Amniotic stem cell (primary cell): Measurements from ENCODE around the gene OR2Y1.
"Not testable (repeated sequence)": the region's sequence is repeated elsewhere in the genome, so short reads cannot be mapped to it uniquely, and the experiment has no call there.

Experiments used
- DNase-seq: peaks from one replicate; lab custom pipeline; 2025; lab: John Stamatoyannopoulos, UW

Gene OR2Y1

DNA sequence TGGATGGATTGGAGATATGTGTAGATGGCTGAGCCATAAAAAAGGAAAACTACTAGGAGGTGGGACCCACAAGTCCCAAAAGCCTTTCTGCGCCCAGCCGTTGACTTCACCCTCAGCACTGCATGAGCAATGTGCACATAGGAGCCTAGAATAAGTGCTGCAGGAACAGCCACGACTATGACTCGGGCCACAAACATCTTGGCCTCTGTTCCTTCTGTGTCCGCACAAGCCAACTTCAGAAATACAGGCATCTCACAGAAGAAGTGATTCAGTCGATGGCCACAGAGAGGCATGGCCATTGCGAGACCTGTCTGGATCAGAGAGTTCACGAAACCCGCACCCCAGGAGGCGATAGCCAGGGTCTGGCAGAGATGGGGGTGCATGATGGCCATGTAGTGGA, 587 bp downstream of the OR2Y1 start:
- DNase-seq, result no peak

DNA sequence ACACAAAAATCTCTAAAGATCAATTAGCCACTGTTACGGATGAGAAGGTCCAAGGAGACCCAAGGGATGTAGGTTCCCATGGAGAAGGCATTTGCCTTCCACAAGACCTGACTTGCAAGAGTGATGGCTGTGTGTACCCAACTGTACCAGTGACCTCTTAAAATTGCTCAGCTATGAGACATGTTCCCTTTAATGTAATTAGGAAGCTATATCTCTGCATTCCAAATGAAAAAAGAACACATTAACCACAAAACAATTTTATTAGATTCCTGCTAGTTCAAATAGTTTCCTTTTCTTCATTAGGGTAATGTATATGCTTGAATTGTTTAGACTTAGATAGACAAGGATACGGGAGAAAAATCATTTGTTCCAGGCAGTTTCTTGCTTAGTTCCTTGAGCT, 3.3 kb downstream of the OR2Y1 start:
- DNase-seq, result no peak

DNA sequence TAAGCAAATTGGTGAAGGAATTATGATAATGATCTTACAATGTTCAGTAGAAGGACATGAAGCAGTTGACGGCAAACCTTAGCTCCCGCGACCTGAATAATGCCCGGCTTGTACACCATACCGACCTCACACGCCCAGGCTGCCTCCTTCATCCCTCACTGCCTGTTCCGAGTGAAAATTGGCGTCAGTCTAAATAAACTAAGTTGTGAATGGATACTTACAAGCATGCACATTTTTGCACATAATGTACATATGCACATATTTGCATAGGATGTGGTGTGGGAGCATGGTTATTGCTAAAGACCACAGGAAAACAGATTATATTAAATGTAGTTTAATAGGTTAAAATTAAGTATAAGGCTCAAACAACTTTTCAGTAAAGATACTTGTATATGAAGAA, 14.9 kb downstream of the OR2Y1 start:
- DNase-seq, result no peak

DNA sequence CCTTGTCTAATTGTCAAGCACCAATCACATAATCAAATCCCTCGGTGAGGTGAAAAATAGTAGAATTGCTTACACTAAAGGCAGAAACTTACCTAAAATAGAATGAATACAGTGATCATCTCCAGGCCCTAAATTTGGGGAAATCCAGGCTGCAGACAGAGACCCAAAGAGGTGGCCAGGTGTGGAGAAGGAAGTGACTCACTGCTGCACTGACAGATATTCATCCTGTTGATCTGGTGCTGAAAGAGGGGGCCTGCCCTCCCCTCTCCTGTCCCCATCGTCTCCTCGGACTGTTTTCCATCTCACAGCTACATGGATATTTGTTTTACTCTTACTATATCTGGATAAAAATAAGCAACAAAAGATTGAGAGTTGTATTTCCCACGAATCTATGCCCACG, 15.9 kb downstream of the OR2Y1 start:
- no peak for DNase-seq

DNA sequence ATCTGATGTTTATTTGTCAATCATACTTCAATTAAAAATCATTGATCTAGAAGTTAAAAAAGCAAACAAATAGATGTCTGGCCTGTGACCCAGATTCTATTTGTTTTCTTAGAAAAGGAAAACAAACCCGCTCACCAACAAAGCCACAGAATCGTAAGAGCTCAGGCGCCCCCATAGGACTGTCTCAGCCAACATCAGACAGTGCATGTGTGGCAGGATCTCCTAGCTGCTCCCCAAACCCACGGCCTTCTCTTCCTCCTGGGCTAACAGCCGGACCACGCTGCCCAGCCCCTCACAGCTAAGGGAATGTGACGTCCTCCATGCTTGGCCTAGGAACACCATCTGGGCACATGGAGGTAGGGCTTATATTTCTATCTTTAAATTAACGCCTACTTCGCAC, 19.4 kb downstream of the OR2Y1 start:
- DNase-seq, result no peak

DNA sequence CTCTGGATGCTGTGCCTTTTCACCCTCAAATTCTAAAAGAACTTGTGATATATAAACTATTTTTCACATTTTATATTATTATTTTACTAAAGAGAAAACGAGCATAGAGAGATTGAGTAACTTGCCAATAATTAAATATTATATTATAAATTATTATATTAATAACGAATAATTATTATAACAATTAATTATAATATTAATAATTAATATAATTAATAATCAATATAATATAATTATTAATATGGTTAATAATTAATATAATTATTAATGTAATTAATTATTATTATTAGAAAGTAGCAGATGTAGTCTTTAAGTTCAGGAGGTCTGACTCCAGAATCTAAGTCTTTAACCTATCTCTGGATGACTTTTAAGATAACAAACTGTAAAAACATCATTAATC, 20.1 kb downstream of the OR2Y1 start:
- no peak for DNase-seq

DNA sequence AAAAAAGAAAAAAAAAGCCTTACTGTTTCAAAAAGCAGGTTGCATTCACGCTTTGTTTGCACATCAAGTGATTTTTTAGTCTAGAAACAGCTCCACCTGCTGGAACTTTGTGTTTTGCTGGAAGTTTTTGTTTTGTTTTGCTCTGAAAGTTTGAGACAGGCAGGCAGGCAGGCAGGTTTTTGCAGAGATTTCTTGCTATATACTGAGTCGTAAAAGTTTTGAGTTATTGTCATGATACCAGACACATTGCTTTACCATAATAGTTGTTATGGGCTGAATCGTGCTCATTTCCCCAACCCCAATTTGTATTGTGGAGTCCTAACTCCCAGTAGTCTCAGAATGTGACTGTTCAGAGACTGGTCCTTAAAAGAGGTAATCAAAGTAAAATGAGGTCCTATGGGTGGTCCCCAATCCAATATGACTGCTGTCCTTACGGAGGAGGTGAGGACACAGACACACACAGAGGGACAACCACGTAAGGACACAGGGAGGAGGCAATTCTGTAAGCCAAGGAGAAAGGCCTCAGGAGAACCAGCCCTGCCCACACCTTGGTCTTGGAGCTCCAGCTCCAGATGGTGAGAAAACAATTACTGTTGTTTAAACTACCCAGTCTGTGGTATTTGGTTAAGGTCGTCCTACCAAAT, 20.9 kb downstream of the OR2Y1 start:
- peak; percentile 5 for DNase-seq

DNA sequence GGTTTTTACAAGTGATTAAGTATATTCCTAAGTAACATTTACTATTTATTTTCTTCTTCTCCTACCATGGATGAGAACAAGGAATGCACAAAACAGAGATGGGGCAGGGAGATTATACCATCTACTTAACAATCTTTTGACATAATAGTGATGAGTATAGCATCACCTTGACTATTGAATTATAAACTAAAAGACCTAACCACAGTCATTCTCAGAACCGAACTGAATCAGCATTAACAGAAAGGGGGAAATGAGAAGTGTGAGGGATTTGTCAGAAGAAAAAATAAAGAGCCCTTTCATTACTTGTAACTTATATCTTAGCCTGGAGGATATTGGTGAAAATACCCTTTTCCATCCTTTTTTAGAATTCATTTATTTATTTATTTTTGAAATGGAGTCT, 21.9 kb downstream of the OR2Y1 start:
- no peak for DNase-seq

DNA sequence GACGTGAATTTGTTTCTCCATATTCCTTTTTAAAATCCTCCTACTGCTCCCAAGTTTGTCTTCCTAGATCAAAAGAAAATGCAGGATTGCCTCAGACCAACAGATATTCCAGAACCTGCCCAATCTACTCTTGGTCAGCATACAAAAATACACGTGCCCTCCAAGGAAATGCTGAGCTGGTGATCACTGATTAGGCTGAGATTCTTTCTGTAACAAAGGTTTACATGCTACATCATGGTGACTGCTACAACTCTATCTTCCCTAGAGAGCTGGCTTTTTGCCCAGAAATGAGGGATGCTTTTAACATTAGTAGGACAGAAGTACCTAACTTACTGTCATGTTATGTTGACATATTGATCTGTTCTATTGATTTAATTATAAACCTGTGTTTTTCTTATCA, 35.5 kb downstream of the OR2Y1 start:
- no peak for DNase-seq

DNA sequence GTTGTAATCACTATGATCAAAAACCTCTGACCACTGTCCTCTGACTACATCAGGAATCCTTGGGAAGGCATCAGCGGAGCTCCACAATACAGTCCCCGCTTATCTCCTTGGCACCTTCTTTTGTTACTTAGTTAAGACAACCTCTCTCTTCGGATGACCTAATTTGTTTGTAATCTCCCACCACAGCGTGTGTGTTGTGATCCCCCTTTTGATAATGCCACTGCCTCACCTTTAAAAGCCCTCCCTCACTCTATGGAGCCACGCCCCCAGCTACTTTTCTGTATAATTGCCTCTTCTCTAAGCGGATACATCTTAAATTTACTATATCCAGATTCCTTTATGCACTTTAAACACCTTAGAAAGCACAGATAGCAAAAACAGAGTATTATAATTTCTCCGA, 35.9 kb downstream of the OR2Y1 start:
- DNase-seq, result no peak

DNA sequence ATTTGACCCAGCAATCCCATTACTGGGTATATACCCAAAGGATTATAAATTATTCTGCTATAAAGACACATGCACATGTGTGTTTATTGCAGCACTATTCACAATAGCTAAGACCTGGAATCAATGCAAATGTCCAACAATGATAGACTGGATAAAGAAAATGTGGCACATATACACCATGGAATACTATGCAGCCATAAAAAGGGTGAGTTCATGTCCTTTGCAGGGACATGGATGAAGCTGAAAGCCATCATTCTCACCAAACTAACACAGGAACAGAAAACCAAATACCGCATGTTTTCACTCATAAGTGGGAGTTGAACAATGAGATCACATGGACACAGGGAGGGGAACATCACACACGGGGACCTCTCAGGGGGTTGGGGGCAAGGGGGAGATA, 36.5 kb downstream of the OR2Y1 start:
- not testable (repeated sequence) for DNase-seq

DNA sequence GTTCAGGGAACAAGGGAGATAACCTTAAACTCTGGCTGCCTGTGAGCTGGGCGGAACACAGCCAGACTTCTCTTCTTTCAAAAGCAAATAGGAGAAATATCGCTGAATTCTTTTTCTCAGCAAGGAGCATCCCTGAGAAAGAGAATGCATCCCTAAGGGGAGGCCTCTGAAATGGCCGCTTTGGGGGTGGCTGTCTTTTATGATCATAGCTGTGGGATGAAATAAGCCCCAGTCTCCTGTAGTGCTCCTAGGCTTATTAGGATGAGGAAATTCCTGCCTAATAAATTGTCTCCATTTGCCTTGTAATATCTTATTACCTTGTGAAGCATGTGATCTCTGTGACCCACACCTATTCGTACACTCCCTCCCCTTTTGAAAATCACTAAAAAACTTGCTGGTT, 39.4 kb downstream of the OR2Y1 start:
- not testable (repeated sequence) for DNase-seq

DNA sequence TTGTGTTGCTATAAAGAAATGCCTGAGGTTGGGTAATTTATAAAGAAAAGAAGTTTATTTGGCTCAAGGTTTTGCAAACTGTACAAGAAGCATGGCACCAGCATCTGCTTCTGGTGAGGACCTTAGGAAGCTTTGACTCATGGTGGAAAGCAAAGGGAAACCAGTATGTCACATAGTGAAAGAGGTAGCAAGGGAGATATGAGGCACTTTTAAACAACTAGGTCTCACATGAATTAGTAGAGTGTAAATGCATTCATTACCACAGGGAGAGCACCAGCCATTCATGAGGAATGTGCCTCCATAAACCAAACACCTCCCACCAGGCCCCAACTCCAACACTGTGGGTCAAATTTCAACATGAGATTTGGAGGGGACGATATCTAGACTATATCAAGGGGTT, 40.8 kb downstream of the OR2Y1 start:
- DNase-seq, result no peak

DNA sequence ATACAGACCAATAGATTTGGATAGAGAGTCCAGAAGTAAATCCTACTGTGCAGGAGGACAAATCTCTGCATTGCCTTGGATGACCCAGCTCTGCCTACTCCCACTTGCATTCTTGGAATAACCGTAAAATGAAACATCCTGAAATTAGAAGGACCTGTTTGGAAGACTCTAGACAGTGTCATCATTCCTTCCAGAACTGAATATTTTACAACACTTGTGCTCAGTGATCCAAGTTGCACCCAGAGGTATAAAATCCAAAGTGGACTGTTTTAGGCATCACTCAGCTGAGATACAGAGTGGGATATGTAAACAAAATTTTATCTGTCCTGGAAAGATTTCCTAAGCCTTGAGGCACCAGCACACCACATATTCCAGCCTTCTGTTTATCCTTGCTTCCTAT, 43.7 kb downstream of the OR2Y1 start:
- no peak for DNase-seq

DNA sequence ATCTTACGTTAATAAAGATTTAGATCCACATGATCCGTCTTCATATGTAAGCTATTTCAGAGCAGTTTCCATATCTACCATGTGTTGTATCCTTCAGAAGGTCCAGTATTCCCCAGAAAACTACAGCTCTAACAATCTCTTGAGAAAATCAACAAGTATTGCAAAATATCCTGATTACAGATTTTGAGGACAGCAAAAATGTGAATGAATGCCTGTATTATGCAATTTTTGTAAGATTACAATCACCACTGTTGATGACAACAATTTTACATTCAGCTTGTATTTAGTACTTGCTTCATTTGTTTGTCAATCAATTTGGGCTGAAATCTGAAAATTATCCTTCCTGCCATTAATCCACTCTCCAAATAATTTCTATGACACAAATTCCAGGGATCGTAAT, 47.4 kb downstream of the OR2Y1 start:
- DNase-seq, result no peak

DNA sequence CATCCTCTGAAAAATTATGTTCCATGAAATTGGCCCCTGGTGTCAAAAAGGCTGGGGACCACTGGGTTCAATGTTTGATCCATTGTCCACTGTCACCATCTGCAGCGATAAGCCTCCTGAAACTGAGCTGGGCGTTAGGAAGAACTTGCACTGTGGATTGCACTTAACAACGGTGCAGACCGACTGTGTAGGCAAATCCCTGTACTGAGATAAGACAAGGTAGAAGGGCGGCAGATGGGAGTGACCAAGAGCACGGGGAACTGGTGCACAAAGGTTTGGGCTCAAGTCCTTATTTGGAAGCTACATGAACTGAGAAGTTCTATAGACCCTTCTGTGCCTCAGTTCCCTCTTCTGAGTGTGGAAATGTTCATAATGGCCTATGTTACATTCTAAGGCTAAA, 48.8 kb downstream of the OR2Y1 start:
- DNase-seq, result no peak

DNA sequence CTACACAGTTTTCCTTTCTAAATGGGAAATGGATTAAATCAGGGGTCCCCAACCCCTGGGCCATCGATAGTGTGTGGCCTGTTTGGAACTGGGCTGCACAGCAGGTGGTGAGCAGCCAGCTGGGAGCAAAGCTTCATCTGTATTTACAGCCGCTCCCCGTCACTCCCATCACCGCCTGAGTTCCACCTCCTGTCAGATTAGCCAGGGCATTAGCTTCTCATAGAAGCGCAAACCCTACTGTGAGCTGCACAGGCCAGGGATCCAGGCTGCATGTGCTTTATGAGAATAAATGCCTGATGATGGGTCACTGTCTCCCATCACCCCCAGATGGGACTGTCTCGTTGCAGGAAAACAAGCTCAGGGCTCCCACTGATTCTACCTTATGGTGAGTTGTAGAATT, 49.3 kb downstream of the OR2Y1 start:
- no peak for DNase-seq

DNA sequence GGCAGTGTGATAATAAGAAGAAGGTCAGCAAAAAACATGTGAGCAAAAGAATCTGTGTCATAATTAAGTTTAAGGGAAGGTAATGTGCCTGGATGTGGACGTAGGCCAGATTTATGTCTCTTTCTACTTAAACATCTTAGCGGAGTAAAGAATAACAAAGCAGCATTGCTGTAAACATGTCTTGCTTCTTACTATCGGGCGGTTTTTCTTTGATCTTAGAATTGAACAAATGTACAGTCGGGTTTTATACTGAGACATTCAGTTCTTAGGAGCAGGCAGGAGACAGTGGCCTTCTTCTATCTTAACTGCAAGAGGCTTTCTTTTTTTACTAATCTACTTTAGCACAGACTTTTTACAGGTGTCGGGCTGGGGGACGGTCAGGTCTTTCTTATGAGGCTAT, 50.1 kb downstream of the OR2Y1 start:
- no peak for DNase-seq
